ENCODE data around the gene GPR55.

GPR55 gene

DNA sequence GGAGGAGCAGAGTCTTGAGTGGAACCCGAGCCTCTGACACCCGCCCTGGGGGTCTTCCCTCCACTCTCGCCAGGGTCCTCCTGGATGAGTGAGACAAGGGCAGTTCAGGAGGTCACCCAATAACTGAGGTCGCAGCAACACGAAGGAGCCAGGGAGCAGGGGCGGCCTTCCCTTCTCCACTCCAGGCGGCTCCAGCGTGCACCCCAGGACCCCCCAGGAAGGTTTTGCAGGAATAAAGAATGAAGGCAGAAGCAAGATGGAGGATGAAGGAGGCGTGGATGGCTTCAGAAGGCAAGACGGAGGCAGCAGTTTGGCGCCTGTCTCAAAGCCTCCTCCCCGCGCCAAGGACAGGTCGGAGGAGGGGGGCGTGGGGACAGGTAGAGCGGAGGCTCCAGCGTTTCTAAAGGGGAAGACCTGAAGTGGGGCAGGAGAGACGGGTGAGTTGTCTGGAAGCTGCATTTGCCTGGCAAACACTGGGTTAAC is 60.9 kb downstream of the GPR55 start:
- Mint-ChIP-seq H3K9me3 (no peaks in the 10 kb centered on the region), H3K4me3 (peak overlapping the region; percentile 90), H3K27ac (peak overlapping the region; percentile 95), H3K4me1 (peaks cover 81% of the 10 kb centered on the region), H3K36me3 (ENCODE audit: low read depth) (no peaks in the 10 kb centered on the region), H3K27me3 (ENCODE audit: low read depth, poor library complexity) (peaks cover 3% of the 10 kb centered on the region)
- TF ChIP-seq, protein P1, sequence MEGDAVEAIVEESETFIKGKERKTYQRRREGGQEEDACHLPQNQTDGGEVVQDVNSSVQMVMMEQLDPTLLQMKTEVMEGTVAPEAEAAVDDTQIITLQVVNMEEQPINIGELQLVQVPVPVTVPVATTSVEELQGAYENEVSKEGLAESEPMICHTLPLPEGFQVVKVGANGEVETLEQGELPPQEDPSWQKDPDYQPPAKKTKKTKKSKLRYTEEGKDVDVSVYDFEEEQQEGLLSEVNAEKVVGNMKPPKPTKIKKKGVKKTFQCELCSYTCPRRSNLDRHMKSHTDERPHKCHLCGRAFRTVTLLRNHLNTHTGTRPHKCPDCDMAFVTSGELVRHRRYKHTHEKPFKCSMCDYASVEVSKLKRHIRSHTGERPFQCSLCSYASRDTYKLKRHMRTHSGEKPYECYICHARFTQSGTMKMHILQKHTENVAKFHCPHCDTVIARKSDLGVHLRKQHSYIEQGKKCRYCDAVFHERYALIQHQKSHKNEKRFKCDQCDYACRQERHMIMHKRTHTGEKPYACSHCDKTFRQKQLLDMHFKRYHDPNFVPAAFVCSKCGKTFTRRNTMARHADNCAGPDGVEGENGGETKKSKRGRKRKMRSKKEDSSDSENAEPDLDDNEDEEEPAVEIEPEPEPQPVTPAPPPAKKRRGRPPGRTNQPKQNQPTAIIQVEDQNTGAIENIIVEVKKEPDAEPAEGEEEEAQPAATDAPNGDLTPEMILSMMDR (IDR thresholded peaks at IDR 0.05), result no peak
- DNase-seq, result no peak

DNA sequence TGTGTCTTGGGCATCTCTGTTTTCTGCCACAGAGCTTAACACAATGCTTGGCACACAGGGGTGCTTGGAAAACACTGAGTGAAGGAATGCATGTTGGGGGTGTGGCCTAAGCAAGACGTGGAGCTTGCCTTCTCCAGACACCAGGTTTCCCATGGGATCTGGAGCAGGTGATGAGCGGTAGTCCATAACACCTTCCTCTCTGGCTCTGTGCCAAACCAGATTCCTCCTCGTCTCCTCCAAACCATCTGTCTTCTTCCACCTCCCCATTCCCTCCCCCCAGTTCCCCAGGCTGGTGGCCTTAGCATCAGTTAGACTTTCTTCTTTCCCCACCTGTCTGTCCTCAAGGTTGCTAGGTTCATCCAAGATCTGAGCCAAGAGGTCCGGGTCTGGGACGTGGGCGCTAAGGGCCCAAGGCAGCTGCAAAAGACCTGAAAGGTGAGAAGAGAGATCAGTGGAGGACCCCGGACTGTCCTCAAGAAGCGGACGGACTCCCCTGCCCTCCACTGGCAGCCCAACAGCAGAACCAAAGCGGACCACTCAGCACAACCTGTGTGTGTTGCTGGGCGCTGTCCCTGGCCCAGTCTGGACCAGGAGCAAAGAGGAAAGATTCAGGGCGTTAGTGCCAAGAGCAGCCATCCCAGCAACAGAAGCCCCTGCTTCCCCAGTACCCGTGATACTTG is 61.5 kb downstream of the GPR55 start:
- Mint-ChIP-seq H3K4me1 (peaks cover 75% of the 10 kb centered on the region), H3K27ac (no peak overlapping the region), H3K9me3 (peaks cover 6% of the 10 kb centered on the region), H3K36me3 (ENCODE audit: low read depth) (no peaks in the 10 kb centered on the region), H3K27me3 (ENCODE audit: low read depth, poor library complexity) (peaks cover 3% of the 10 kb centered on the region), H3K4me3 (peak overlapping the region; percentile 90)
- TF ChIP-seq, protein P1 (IDR thresholded peaks at IDR 0.05), result no peak
- no peak for DNase-seq

DNA sequence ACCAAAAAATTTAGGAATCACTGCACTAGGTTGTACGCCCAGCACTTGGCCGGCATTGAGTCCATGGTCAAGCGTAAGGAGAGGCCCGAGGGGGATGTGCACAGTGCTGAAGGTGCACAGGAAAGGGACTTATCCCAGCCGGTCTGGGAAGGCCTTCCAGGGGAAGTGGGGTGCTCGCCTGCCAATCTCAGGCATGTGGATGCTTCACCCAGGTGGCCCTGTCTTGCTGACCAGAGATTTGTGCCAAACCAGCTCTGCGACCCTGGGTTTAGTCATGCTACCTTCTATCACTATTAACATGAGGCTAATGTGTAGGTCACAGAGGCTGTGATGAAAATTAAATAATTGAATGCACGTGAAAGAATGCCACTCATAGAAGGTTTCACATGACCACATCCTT is 62.0 kb downstream of the GPR55 start:
- Mint-ChIP-seq H3K27ac (no peak overlapping the region), H3K9me3 (peaks cover 9% of the 10 kb centered on the region), H3K4me1 (peaks cover 69% of the 10 kb centered on the region), H3K36me3 (ENCODE audit: low read depth) (no peaks in the 10 kb centered on the region), H3K27me3 (ENCODE audit: low read depth, poor library complexity) (peaks cover 6% of the 10 kb centered on the region), H3K4me3 (peak overlapping the region; percentile 90)
- TF ChIP-seq, protein P1 (IDR thresholded peaks at IDR 0.05), result no peak
- no peak for DNase-seq

GRCh38 chr2:230862292-230862691 is 62.8 kb downstream of the GPR55 start:
- Mint-ChIP-seq H3K27ac (no peak overlapping the region), H3K36me3 (ENCODE audit: low read depth) (no peaks in the 10 kb centered on the region), H3K27me3 (ENCODE audit: low read depth, poor library complexity) (peaks cover 7% of the 10 kb centered on the region), H3K9me3 (peaks cover 16% of the 10 kb centered on the region), H3K4me1 (peaks cover 63% of the 10 kb centered on the region), H3K4me3 (no peak overlapping the region)
- TF ChIP-seq, protein P1 (IDR thresholded peaks at IDR 0.05), result no peak
- DNase-seq, result no peak

DNA sequence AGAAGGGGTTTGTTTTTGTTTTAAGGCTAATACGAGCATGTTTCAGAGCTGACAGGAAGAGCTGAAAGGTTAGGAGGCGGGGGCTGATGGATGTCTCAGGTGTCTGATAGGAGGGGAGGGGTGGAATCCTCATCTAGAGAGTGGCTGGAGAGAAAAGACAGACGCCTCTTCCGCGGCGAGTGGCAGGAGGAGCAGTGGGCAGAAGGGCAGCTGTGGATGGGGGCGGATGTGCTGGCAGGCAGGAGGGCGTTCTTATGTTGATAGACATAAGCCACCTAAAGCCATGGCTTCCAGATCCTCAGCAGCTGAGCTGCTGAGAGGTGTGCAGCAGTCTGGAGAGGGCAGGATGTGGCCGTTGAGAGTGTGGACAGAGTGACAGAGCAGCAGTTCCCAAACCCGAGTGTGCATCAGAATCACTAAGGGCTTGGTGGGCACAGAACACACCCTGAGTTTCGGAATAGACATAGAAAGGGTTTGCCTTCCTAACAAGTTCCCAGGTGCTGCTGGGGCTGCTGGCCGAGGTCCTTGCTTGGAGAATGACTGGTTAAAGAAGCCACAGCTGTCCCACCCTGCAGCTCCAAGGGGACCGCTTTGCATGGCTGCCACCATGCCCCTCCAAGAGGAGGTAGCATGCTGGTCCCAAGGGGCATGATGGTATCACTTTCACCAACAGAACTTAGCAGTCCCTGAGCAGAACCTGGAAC is 63.3 kb downstream of the GPR55 start:
- peak overlapping the region; percentile 14 for H3K27ac Mint-ChIP-seq
- peak overlapping the region; percentile 37 for H3K4me3 Mint-ChIP-seq
- TF ChIP-seq, protein P1 (IDR thresholded peaks at IDR 0.05), result no peak

More for the DNA sequence above, 63.3 kb downstream of the GPR55 start:
- Mint-ChIP-seq H3K9me3 (peaks cover 16% of the 10 kb centered on the region), H3K36me3 (ENCODE audit: low read depth) (no peaks in the 10 kb centered on the region), H3K27me3 (ENCODE audit: low read depth, poor library complexity) (peaks cover 7% of the 10 kb centered on the region), H3K4me1 (peaks cover 57% of the 10 kb centered on the region)
- no peak for DNase-seq

All from nephron progenitor cell (in vitro differentiated cells).